K562 (cell line): Measurements from ENCODE around the gene HIVEP3. TPM values are rescaled to one million over a fixed set of nuclear protein-coding genes. Genes with fewer than 3 reads are reported as not detected.

ENCODE experiments used
- DMBX1 ChIP-seq: fragments of 250-450 bp; sonication (Bioruptor Pico); IDR thresholded peaks from 2 replicates; pipeline ENCODE4 v1.8.0; 2022; ENCODE audit warnings: inconsistent platforms, mild to moderate bottlenecking, moderate library complexity, borderline replicate concordance
- E2F3 ChIP-seq: fragments of 250-450 bp; sonication (Bioruptor Pico); IDR thresholded peaks from 2 replicates; pipeline ENCODE4 v1.4.0; 2020; ENCODE audit warnings: mild to moderate bottlenecking
- GTF2A2 ChIP-seq: IDR thresholded peaks from 2 replicates; pipeline ENCODE4 v1.6.1; 2016; ENCODE audit warnings: mild to moderate bottlenecking, missing genetic modification characterization, missing compliant biosample characterization
- MGA ChIP-seq: fragments of 450-650 bp; IDR thresholded peaks from 2 replicates; pipeline ENCODE4 v1.6.1; 2016; ENCODE audit warnings: mild to moderate bottlenecking, moderate library complexity
- ZNF76 ChIP-seq: fragments of 250-450 bp; sonication (Bioruptor Pico); IDR thresholded peaks from 2 replicates; pipeline ENCODE4 v1.4.0; 2020; ENCODE audit warnings: mild to moderate bottlenecking, moderate library complexity, borderline replicate concordance
- polyA plus RNA-seq, 8 experiments: library from polyadenylated mRNA; depleted of rRNA in 4 of 8; stranded (reverse) in 5 of 8; unstranded in 3 of 8; fragments of >200 nt; fragmentation: Nextera tagmentation in 2 of 8; fragmentation: Illumina TruSeq in 1 of 8; extraction: Ambion mirVana in 2 of 8; extraction: Trizol in 1 of 8; gene quantifications; 2 replicates each; pipeline versions ENCODE4 v1.2.1 to v1.2.3, GENCODE V29; 2011 to 2014; ENCODE audit warnings: inconsistent platforms in 1 of 8, missing spikeins in 1 of 8
- total RNA-seq, 7 experiments: library from RNA; depleted of rRNA in 6 of 7; stranded (reverse); fragments of >200 nt in 6 of 7; fragmentation: Illumina TruSeq in 2 of 7; extraction: Trizol in 2 of 7; gene quantifications; 2 replicates each; pipeline versions ENCODE4 v1.2.1 to v1.2.3, GENCODE V29; 2011 to 2021; ENCODE audit warnings: low replicate concordance in 1 of 7
- TF ChIP-seq, protein P1 (sequence below), 2 experiments: fragments of 200-800 bp in 1 of 2; sonication (Bioruptor generic) in 1 of 2; sonication (generic) in 1 of 2; formaldehyde crosslinking in 1 of 2; IDR thresholded peaks in 1 of 2; conservative IDR thresholded peaks in 1 of 2; 2 replicates each; pipeline versions ENCODE4 v1.5.0 to v1.6.1; 2016 to 2020; ENCODE audit warnings: missing compliant biosample characterization in 1 of 2, missing genetic modification characterization in 1 of 2, missing genetic modification reagents in 1 of 2
- TF ChIP-seq, protein P2 (sequence below): fragments of 250-450 bp; sonication (Bioruptor Pico); IDR thresholded peaks from 2 replicates; pipeline ENCODE4 v1.5.0; 2021; ENCODE audit warnings: mild to moderate bottlenecking, borderline replicate concordance

Gene HIVEP3
- total and polyA plus RNA-seq, 9 of the 15 experiments (the other 6 are each of a cell fraction or from before 2014, with no cell fraction given) = 0.09 to 0.58 (median 0.34) TPM; not detected in 1

GRCh38 chr1:41480204-41481108 lies 438.3 kb downstream of the HIVEP3 start (continued):
- TF ChIP-seq, protein P1, sequence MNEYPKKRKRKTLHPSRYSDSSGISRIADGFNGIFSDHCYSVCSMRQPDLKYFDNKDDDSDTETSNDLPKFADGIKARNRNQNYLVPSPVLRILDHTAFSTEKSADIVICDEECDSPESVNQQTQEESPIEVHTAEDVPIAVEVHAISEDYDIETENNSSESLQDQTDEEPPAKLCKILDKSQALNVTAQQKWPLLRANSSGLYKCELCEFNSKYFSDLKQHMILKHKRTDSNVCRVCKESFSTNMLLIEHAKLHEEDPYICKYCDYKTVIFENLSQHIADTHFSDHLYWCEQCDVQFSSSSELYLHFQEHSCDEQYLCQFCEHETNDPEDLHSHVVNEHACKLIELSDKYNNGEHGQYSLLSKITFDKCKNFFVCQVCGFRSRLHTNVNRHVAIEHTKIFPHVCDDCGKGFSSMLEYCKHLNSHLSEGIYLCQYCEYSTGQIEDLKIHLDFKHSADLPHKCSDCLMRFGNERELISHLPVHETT (CRISPR knock-in tag; conservative IDR thresholded peaks at IDR 0.05 in 1 of 2, IDR thresholded peaks at IDR 0.05 in 1 of 2) = no peak
- no peak for TF ChIP-seq MGA
- TF ChIP-seq E2F3 = no peak
- no peak for TF ChIP-seq ZNF76 (CRISPR knock-in tag)
- TF ChIP-seq GTF2A2 (tag) = no peak
- TF ChIP-seq, protein P2, sequence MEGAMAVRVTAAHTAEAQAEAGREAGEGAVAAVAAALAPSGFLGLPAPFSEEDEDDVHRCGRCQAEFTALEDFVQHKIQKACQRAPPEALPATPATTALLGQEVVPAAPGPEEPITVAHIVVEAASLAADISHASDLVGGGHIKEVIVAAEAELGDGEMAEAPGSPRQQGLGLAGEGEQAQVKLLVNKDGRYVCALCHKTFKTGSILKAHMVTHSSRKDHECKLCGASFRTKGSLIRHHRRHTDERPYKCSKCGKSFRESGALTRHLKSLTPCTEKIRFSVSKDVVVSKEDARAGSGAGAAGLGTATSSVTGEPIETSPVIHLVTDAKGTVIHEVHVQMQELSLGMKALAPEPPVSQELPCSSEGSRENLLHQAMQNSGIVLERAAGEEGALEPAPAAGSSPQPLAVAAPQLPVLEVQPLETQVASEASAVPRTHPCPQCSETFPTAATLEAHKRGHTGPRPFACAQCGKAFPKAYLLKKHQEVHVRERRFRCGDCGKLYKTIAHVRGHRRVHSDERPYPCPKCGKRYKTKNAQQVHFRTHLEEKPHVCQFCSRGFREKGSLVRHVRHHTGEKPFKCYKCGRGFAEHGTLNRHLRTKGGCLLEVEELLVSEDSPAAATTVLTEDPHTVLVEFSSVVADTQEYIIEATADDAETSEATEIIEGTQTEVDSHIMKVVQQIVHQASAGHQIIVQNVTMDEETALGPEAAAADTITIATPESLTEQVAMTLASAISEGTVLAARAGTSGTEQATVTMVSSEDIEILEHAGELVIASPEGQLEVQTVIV = no peak
- TF ChIP-seq DMBX1 (CRISPR knock-in tag) = no peak
